Measurements from ENCODE around the gene GABRB1.

DNA sequence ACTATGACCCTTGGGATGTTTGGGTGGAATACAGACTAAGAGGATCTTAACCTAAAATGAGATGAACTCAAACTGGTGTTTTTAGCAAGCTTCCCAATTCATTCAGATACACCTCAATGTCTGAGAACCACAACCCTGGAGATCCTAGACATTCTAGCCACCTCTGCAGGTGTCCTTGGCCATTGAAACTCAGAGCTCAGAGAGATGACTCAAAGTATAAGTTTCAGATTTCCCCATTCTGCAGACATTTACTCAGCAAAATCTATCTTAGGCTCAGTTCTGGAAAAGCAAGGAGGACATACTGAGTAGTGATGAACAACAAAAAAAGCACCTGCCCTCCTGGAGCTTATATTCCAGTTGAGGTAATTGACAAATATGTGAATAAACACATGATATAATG, 384.4 kb downstream of the GABRB1 start:
- TF ChIP-seq CSDC2 (CRISPR knock-in tag; IDR thresholded peaks at IDR 0.05) (no peak), ZNF70 (CRISPR knock-in tag; IDR thresholded peaks at IDR 0.05) (no peak), BACH2 (CRISPR knock-in tag; IDR thresholded peaks at IDR 0.05; ENCODE audit: borderline replicate concordance) (no peak), ESRRG (CRISPR knock-in tag; IDR thresholded peaks at IDR 0.05) (no peak), ZNF8 (CRISPR knock-in tag; IDR thresholded peaks at IDR 0.05) (no peak), ARNTL (CRISPR knock-in tag; IDR thresholded peaks at IDR 0.05; ENCODE audit: borderline replicate concordance, low read depth) (no peak), ZFP30 (CRISPR knock-in tag; IDR thresholded peaks at IDR 0.05) (no peak), SNAI2 (CRISPR knock-in tag; IDR thresholded peaks at IDR 0.05) (no peak), TSHZ2 (CRISPR knock-in tag; IDR thresholded peaks at IDR 0.05) (no peak)
- TF ChIP-seq, protein P1, sequence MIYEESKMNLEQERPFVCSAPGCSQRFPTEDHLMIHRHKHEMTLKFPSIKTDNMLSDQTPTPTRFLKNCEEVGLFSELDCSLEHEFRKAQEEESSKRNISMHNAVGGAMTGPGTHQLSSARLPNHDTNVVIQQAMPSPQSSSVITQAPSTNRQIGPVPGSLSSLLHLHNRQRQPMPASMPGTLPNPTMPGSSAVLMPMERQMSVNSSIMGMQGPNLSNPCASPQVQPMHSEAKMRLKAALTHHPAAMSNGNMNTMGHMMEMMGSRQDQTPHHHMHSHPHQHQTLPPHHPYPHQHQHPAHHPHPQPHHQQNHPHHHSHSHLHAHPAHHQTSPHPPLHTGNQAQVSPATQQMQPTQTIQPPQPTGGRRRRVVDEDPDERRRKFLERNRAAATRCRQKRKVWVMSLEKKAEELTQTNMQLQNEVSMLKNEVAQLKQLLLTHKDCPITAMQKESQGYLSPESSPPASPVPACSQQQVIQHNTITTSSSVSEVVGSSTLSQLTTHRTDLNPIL (CRISPR knock-in tag; IDR thresholded peaks at IDR 0.05; ENCODE audit: low read depth): no peak

Measured in SK-N-SH treated with all-trans-retinoic acid at 6 μM for 48 hours (cell line).